Activated CD4-positive, alpha-beta memory T cell treated with anti-CD3 and anti-CD28 coated beads for 36 hours (primary cell): Measurements from ENCODE around the gene TAC4. TPM values are rescaled to one million over a fixed set of nuclear protein-coding genes. Genes with fewer than 3 reads are reported as not detected.
A peak's percentile ranks its signal among the peaks of the same experiment; 100 is the strongest.

Experiments
- CTCF ChIA-PET: fragments of 350-600 bp; sonication (Branson Sonifier 250); formaldehyde crosslinking; loops from one replicate; lab custom pipeline; 2021; ENCODE audit warnings: antibody characterized with exemption, inconsistent platforms; lab: Charles Lee
- POLR2A ChIA-PET: fragments of 350-600 bp; sonication (Branson Sonifier 250); formaldehyde crosslinking; loops from one replicate; lab custom pipeline; 2021; ENCODE audit warnings: antibody characterized with exemption; lab: Charles Lee
- DNase-seq: peaks from one replicate; pipeline ENCODE4 v3.0.0-alpha.2; 2020
- H3K27ac Mint-ChIP-seq: one replicate; pipeline ENCODE4 v1.8.0; 2021; ENCODE audit warnings: mixed read lengths
- H3K27me3 Mint-ChIP-seq: one replicate; pipeline ENCODE4 v1.8.0; 2021; ENCODE audit warnings: mixed read lengths
- H3K36me3 Mint-ChIP-seq: one replicate; pipeline ENCODE4 v1.8.0; 2021; ENCODE audit warnings: mixed read lengths
- H3K4me1 Mint-ChIP-seq: one replicate; pipeline ENCODE4 v1.8.0; 2021; ENCODE audit warnings: low read depth, mixed read lengths
- H3K4me3 Mint-ChIP-seq: one replicate; pipeline ENCODE4 v1.8.0; 2021; ENCODE audit warnings: mild to moderate bottlenecking, mixed read lengths
- H3K9me3 Mint-ChIP-seq: one replicate; pipeline ENCODE4 v1.8.0; 2021; ENCODE audit warnings: mixed read lengths
- intact Hi-C: fragments of 100-400 bp; cut with micrococcal nuclease; formaldehyde crosslinking; loops from one replicate; pipeline ENCODE4 v1.15.1; 2023
- total RNA-seq, 2 experiments: library from RNA; stranded (reverse); gene quantifications; one replicate each; pipeline ENCODE4 v1.2.3, GENCODE V29; 2021

The TAC4 gene
- total RNA-seq, 2 experiments from 2014 or later, result not detected

DNA sequence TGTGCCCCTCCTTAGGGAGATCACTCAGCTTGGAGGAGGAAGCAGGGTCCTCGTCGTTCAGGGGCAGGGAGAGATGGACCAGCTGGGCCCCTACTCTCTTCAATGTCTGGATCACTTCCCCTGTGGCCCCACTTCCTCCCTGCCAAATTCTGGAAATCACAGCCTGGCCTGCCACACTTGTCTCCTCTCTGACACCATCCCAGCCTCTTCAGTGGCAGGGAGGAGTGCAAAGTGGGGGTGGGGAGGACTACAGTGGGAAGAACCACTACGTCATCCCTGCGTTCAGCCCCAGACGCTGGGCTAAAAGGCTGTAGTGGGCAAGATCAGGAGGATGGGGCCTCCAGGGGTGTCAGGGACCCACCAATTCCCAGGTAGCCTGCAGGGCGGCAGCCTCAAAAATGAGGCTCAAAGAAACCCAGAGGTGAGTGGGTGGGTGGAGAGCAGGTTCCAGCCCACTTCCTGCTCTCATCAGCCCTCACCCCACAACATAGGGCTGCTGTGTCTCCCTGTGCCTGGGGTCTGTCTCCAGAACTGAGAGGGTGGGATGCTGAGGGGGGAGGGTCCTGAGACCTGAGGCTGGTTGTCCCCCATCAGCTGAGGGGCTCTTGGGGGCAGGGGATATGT lies 25.0 kb upstream of the TAC4 start:
- H3K4me1 Mint-ChIP-seq, result peaks cover 14% of the 10 kb centered on the region
- H3K9me3 Mint-ChIP-seq, result no peaks in the 10 kb centered on the region
- ChIA-PET POLR2A (no interaction called here), CTCF (interaction anchor here (1.2 to 9.9 kb wide), 4 partner anchors 11 to 124 kb away, joined by 4 to 138 read pairs (median 8); partner anchors contain the start of gene DLX3)
- peak; percentile 26 for DNase-seq
- no peaks in the 10 kb centered on the region for H3K36me3 Mint-ChIP-seq
- H3K27me3 Mint-ChIP-seq, result peaks cover 2% of the 10 kb centered on the region
- no peak overlapping the region for H3K27ac Mint-ChIP-seq
- intact Hi-C loops, result no loop called here
- no peak overlapping the region for H3K4me3 Mint-ChIP-seq

DNA sequence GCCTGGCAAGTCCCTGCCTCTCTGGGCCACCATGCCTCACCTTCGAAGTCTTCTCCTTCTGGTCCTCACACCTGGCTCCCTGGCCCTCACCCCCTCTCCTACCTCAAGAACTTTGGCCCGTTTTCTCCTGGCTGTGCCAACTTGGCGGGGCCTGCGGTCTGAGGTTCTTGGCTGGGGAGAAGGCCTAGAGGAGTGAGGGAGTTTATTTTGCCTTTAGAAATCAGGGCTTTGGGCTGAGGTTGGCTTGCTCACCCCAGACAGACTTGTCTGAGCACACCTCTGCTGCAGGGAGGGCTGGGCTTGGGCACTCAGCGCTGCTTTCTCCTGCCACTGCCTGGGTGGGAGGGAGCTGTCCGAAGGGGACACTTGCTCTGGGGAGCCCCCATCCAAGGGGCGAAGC lies 23.3 kb upstream of the TAC4 start:
- ChIA-PET CTCF (interaction anchor here (1.1 kb wide), 1 partner anchor 126 kb away, joined by 3 read pairs; no protein-coding TSS in a partner anchor), POLR2A (no interaction called here)
- no peaks in the 10 kb centered on the region for H3K36me3 Mint-ChIP-seq
- H3K4me3 Mint-ChIP-seq, result no peak overlapping the region
- intact Hi-C loops, result no loop called here
- DNase-seq, result no peak
- H3K27ac Mint-ChIP-seq, result no peak overlapping the region
- H3K4me1 Mint-ChIP-seq, result peaks cover 14% of the 10 kb centered on the region
- H3K9me3 Mint-ChIP-seq, result no peaks in the 10 kb centered on the region
- peaks cover 2% of the 10 kb centered on the region for H3K27me3 Mint-ChIP-seq

DNA sequence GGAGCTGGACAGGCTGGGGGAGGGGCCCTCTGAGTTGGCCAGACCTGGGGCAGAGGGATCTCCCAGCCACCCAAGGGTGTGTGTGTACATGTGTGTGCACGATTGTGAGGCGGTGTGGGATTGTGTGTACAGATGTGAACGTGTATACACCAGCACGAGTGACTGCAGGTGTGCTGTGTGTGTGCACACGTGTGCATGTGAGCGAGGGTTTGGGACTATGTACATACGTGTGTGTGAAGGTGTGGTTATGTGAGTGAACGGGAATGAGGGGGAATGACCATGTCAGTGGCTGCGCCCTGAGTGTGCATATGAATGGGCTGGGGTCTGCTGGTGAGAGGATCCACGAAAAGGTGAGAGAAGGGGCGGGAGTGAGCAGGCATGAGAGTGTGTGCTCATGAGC lies 22.4 kb upstream of the TAC4 start:
- intact Hi-C loops, result no loop called here
- H3K27me3 Mint-ChIP-seq, result peaks cover 2% of the 10 kb centered on the region
- no peaks in the 10 kb centered on the region for H3K36me3 Mint-ChIP-seq
- no peaks in the 10 kb centered on the region for H3K9me3 Mint-ChIP-seq
- H3K4me1 Mint-ChIP-seq, result peaks cover 14% of the 10 kb centered on the region
- ChIA-PET POLR2A (no interaction called here), CTCF (interaction anchor here (2.0 kb wide), 1 partner anchor 10 kb away, joined by 5 read pairs; no protein-coding TSS in a partner anchor)
- H3K27ac Mint-ChIP-seq, result no peak overlapping the region
- H3K4me3 Mint-ChIP-seq, result no peak overlapping the region
- no peak for DNase-seq

DNA sequence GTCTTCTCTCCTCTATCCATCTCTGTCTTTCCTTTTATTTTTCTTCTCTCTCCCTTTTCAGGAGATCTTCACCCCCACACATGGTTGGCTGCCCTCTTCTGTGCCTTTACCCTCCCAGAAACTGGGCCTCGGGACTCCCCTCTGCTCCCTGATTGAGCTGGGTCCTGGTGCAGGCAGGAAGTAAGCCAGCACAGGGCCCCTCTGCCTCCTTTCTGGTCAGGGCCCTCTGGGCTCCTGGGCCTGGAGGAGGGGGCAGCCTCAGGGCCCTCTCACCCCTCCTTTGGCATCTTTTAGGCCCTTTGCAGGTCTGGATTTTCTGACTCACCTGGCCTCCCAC lies 21.1 kb upstream of the TAC4 start:
- no peak overlapping the region for H3K27ac Mint-ChIP-seq

DNA sequence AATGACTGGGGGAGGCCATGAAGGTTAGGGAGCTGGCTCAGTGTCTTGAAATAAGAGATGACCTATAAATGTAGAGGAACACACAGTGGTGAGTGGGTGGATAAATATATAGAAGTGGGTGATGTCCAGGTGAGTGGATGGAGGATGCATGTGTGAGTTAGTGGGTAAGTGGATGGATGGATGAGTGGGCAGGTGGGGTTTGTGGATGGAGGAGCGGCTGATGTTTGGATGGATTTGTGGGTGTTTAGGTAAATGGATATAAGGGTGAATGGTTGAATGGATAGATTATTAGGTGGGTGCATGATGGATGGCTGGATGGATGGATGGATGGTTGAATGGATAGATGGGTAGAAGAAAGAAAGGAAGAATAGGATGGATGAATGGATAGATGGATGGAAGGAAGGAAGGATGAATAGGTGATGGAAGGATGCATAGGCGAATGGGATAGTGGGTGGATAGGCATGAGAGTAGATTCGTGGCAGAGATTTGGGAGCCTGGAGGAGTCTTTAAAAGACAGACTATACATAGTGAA lies 19.1 kb upstream of the TAC4 start:
- Mint-ChIP-seq H3K36me3 (no peaks in the 10 kb centered on the region), H3K27me3 (peaks cover 6% of the 10 kb centered on the region), H3K4me1 (no peaks in the 10 kb centered on the region), H3K27ac (no peak overlapping the region), H3K4me3 (no peak overlapping the region), H3K9me3 (no peaks in the 10 kb centered on the region)
- POLR2A ChIA-PET, result no interaction called here
- intact Hi-C loops, result no loop called here
- no peak for DNase-seq
- CTCF ChIA-PET, result interaction anchor here (1.2 to 1.6 kb wide), 3 partner anchors 105 to 227 kb away, joined by 3 to 7 read pairs (median 3); no protein-coding TSS in a partner anchor

More for the DNA sequence above, 21.1 kb upstream of the TAC4 start:
- ChIA-PET CTCF (interaction anchor here (0.9 to 2.0 kb wide), 2 partner anchors 12 to 128 kb away, joined by 4 to 5 read pairs; no protein-coding TSS in a partner anchor), POLR2A (no interaction called here)
- Mint-ChIP-seq H3K36me3 (no peaks in the 10 kb centered on the region), H3K9me3 (no peaks in the 10 kb centered on the region), H3K27me3 (peaks cover 2% of the 10 kb centered on the region), H3K4me1 (peaks cover 14% of the 10 kb centered on the region), H3K4me3 (no peak overlapping the region)
- DNase-seq, result no peak
- intact Hi-C loops, result no loop called here

DNA sequence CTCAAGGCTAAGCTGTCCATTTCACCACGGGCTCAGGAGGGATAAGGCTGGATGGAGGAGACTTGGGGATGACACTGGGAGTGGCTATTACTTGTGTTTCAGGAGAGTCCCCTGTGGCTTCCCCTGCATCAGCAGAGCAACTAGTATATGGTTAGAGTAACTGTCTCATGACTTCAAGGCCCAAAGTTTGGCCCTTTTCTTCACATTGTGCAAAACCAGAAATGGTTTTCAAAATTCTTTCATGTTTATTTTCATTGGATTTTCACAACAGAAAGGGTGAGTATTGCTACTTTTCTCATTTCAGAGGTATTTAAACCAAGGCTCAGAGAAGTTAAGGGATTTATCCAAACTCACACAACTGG lies 18.1 kb upstream of the TAC4 start:
- H3K36me3 Mint-ChIP-seq, result no peaks in the 10 kb centered on the region
- H3K27ac Mint-ChIP-seq, result no peak overlapping the region
- intact Hi-C loops, result no loop called here
- H3K9me3 Mint-ChIP-seq, result no peaks in the 10 kb centered on the region
- no peak overlapping the region for H3K4me3 Mint-ChIP-seq
- H3K27me3 Mint-ChIP-seq, result peaks cover 10% of the 10 kb centered on the region
- ChIA-PET POLR2A (no interaction called here), CTCF (interaction anchor here (1.2 to 1.6 kb wide), 3 partner anchors 106 to 228 kb away, joined by 3 to 7 read pairs (median 3); no protein-coding TSS in a partner anchor)
- H3K4me1 Mint-ChIP-seq, result peaks cover 3% of the 10 kb centered on the region
- no peak for DNase-seq

DNA sequence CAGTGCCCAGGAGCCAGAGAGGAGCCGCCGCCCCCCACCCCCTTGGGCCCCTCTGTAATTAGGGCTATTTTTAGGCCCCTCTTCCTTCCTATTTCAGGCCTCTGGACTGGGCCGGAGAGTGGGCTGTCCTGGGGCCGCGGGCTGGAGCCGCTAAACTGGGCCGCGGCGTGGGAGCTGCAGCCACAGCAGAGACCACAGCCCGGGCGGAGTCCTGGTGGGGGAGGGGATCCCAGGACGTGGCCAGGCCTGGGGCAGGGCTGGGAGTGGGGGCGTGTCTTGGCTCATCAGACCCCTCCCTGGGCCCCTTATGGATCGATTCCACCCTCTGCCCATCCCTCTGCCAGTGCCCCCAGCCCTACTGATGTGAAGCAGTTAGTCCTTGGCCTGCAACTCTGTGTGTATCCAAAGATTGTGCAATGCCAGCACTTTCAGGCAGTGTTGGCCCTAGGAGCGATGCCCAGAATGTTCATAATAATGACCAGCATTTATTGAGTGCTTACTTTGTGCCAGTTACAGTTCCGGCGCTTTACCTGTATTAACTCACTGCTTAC lies 15.0 kb upstream of the TAC4 start:
- no peak for DNase-seq
- peaks cover 9% of the 10 kb centered on the region for H3K27me3 Mint-ChIP-seq
- ChIA-PET CTCF (interaction anchor here (1.0 to 9.6 kb wide), 2 partner anchors 106 to 134 kb away, joined by 3 to 222 read pairs; partner anchors contain the start of gene DLX3), POLR2A (no interaction called here)
- no peak overlapping the region for H3K4me3 Mint-ChIP-seq
- H3K9me3 Mint-ChIP-seq, result no peaks in the 10 kb centered on the region
- peaks cover 4% of the 10 kb centered on the region for H3K4me1 Mint-ChIP-seq
- intact Hi-C loops, result loop anchor here (5.0 kb wide), 1 partner anchor 84 kb away; no protein-coding TSS in a partner anchor
- H3K36me3 Mint-ChIP-seq, result no peaks in the 10 kb centered on the region
- H3K27ac Mint-ChIP-seq, result no peak overlapping the region

DNA sequence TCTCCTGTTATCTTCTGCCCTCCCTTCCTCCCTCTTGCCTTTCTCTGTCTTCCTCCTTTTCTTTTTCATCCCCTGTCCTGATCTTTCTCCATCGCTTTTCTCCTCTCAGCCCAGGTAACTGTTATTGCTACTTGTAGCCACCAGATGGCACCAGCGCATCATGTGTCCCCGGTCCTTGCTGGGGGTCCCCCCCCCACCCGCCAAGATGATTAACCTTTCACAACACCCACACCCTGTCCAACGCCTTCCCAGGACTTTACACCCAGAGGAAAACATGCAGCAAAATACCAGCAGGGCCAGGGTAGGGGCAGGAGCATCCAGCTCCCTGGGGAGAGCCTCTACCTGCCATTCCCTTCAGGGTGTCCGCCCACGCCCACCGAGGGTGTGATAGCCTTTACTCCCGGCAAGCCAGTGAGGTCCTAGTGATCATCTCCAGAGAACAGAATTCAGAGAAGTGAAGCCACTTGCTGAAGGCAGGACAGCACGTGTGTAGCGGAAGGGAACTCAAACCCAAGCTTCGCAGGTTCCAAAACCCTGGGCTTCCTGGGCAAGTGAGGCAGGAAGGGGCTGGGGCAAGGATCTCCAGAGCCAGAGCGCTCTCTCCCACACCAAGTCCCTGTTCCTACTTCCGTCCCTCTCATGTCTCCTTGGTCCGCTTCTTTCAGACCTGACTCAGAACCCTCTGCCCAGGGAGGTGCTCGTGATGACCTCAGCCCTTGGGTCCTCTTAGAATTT lies 13.4 kb upstream of the TAC4 start:
- DNase-seq, result peak; percentile 59
- Mint-ChIP-seq H3K27ac (no peak overlapping the region), H3K9me3 (no peaks in the 10 kb centered on the region), H3K36me3 (no peaks in the 10 kb centered on the region), H3K4me1 (peaks cover 4% of the 10 kb centered on the region), H3K27me3 (peaks cover 9% of the 10 kb centered on the region), H3K4me3 (no peak overlapping the region)
- intact Hi-C loops, result loop anchor here (1.0 to 5.0 kb wide), 2 partner anchors 86 to 137 kb away; no protein-coding TSS in a partner anchor
- POLR2A ChIA-PET, result interaction anchor here (1.2 kb wide), 1 partner anchor 136 kb away, joined by 4 read pairs; no protein-coding TSS in a partner anchor
- CTCF ChIA-PET, result interaction anchor here (0.6 to 9.6 kb wide), 12 partner anchors 10 to 312 kb away, joined by 3 to 222 read pairs (median 4); partner anchors contain the start of gene DLX3

DNA sequence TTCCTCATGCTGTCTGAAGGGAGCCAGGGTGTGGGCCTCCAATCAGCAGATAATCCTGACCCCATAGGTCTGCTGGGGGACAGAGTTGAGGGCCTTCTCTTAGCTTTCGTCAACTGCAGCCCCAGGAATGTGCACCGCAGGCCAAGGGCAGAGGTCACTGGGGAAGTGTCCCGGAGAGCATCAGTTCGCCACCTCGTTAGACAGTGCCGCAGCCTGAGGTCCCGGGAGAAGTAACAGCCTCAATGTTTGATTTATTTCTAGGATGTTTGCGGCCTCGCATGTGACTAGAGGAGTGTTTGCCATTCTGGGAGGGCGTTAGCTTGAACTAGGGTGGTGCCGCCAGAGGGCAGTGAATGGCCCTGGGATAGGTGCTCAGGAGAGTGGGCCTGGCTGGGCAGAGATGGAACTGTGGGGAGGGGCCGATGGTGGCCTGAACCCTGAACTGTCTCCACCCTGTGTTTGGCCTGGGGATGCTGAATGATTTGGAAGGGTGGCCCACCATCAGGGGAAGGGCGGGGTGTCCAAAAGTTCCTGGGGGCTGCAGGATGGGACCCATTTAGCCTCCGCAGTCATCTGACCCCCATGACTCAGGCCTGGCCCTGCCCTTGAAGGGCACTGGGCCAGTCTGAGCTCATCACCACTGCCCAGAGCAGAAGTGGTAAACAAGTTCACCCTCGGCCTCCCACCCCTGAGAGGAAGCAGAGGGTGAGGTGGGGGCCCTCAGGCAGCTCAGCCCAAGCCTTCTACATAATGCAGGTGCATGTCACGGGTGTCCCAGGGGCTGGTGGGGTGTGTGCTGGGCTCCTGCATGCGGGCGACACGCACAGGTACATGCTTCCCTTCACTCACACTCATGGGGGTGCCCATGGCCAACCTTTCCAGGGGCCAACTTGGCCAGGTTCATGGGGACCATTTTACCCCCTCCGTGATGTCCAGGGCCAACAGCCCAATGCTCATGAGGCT lies 12.4 kb upstream of the TAC4 start:
- H3K9me3 Mint-ChIP-seq, result no peaks in the 10 kb centered on the region

DNA sequence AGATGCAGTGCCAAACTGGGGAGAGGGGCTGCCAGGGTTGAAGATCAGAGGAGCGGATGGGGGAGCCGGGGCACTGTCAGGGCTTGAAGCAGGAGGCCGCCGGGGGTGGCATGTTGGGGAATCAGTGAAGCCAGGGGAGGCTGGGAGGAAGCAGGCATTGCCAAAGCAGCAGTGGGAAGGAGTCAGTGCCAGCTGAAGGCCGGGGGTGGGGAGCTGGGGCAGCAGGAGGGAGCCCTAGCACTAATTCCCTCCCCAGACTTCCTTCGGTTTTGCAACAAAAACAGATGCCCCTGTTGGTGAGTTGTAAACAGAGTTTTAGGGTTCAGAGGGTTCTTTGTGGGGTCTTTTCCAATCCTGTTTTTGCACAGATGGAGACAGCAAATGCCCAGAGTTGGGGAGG lies 10.9 kb upstream of the TAC4 start:
- peaks cover 4% of the 10 kb centered on the region for H3K4me1 Mint-ChIP-seq
- no peaks in the 10 kb centered on the region for H3K9me3 Mint-ChIP-seq
- POLR2A ChIA-PET, result no interaction called here
- H3K36me3 Mint-ChIP-seq, result no peaks in the 10 kb centered on the region
- H3K4me3 Mint-ChIP-seq, result no peak overlapping the region
- peaks cover 9% of the 10 kb centered on the region for H3K27me3 Mint-ChIP-seq
- intact Hi-C loops, result no loop called here
- CTCF ChIA-PET, result interaction anchor here (9.6 kb wide), 1 partner anchor 138 kb away, joined by 222 read pairs; the partner anchor contains the start of gene DLX3
- no peak overlapping the region for H3K27ac Mint-ChIP-seq
- no peak for DNase-seq

More for the DNA sequence above, 12.4 kb upstream of the TAC4 start:
- Mint-ChIP-seq H3K4me3 (no peak overlapping the region), H3K4me1 (peaks cover 4% of the 10 kb centered on the region), H3K27ac (no peak overlapping the region), H3K27me3 (peaks cover 9% of the 10 kb centered on the region), H3K36me3 (no peaks in the 10 kb centered on the region)
- intact Hi-C loops, result loop anchor here (5.0 kb wide), 1 partner anchor 87 kb away; no protein-coding TSS in a partner anchor
- POLR2A ChIA-PET, result no interaction called here
- CTCF ChIA-PET, result interaction anchor here (0.7 to 9.6 kb wide), 7 partner anchors 8 to 293 kb away, joined by 3 to 222 read pairs (median 5); partner anchors contain the start of gene DLX3
- no peak for DNase-seq

DNA sequence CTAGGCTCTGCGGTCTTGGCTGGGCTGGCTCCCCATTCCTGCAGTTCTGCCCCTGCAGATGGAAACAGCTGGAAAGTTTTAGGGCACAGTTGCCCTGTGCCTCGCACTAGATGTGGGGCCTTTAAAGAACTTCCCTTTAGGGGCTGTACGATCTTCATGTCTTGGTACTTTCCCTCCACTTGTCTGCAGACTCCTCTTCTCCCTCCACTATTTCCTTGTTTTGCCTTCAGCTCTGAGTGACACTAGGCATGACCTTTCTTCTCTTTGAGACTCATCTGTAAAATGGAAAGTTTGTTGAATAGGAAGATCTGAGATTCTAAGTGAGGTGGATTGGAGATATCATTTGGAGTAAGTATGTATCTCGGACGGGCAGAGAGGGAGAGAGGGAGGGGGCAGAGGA lies 6.3 kb upstream of the TAC4 start:
- POLR2A ChIA-PET, result no interaction called here

More for the DNA sequence above, 6.3 kb upstream of the TAC4 start:
- H3K4me3 Mint-ChIP-seq, result no peak overlapping the region
- H3K9me3 Mint-ChIP-seq, result no peaks in the 10 kb centered on the region
- CTCF ChIA-PET, result interaction anchor here (1.0 to 6.2 kb wide), 5 partner anchors 27 to 298 kb away, joined by 3 to 47 read pairs (median 4); partner anchors contain the start of gene SLC35B1
- no peaks in the 10 kb centered on the region for H3K36me3 Mint-ChIP-seq
- H3K27ac Mint-ChIP-seq, result no peak overlapping the region
- intact Hi-C loops, result loop anchor here (5.0 kb wide), 1 partner anchor 287 kb away; no protein-coding TSS in a partner anchor
- H3K4me1 Mint-ChIP-seq, result peaks cover 9% of the 10 kb centered on the region
- H3K27me3 Mint-ChIP-seq, result no peaks in the 10 kb centered on the region
- no peak for DNase-seq
